SU-DHL-6 (cell line): Measurements from ENCODE around the gene MTX1.

ENCODE experiments used
- CTCF ChIP-seq: fragments of 200-600 bp; sonication (generic); IDR thresholded peaks from one replicate; pipeline ENCODE4 v1.5.1; 2017; ENCODE audit warnings: antibody characterized with exemption, mild to moderate bottlenecking, low read length, moderate library complexity; ENCODE audit not compliant: insufficient read depth, poor library complexity, severe bottlenecking
- EZH2phosphoT487 ChIP-seq: fragments of 200-600 bp; sonication (generic), shearing (Covaris generic); conservative IDR thresholded peaks from 2 replicates; pipeline ENCODE4 v1.6.1; 2018; ENCODE audit warnings: mild to moderate bottlenecking, antibody characterized with exemption, low read length, moderate library complexity, mixed read lengths

- TF ChIP-seq CTCF, result no peak
- no peak for TF ChIP-seq EZH2phosphoT487
These were observed 32.7 kb downstream of the MTX1 start for GRCh38 chr1:155241069-155241679.
